Gastroesophageal sphincter (tissue), 3 donors: ENCODE results near the gene MND1.

ENCODE experiments used
- CTCF ChIP-seq, 4 experiments: fragments of 200-600 bp in 2 of 4; fragments of 450-650 bp in 2 of 4; sonication (generic) in 1 of 4; IDR thresholded peaks; one replicate each; pipeline ENCODE4 v1.5.1; 2017 to 2019; ENCODE audit warnings: antibody characterized with exemption in 4 of 4, mild to moderate bottlenecking in 2 of 4, moderate library complexity in 2 of 4
- POLR2A ChIP-seq, 2 donors: fragments of 450-650 bp; IDR thresholded peaks; one replicate each; pipeline ENCODE4 v1.6.1; 2017; ENCODE audit warnings: antibody characterized with exemption in 2 of 2, mild to moderate bottlenecking in 2 of 2, moderate library complexity in 1 of 2

GRCh38 chr4:153296040-153296823 is 48.3 kb upstream of the MND1 start:
- no peak for TF ChIP-seq CTCF (IDR thresholded peaks at IDR 0.05)
- TF ChIP-seq POLR2A (IDR thresholded peaks at IDR 0.05) = no peak
